K562 (cell line): ENCODE data around the gene MED13L. TPM values are rescaled to one million over a fixed set of nuclear protein-coding genes. Genes with fewer than 3 reads are reported as not detected.

Experiments used
- ATF2 ChIP-seq: sonication (generic); formaldehyde crosslinking; IDR thresholded peaks from 2 replicates; pipeline ENCODE4 v1.8.1; 2022; ENCODE audit warnings: missing genetic modification reagents
- BRD4 ChIP-seq: fragments of 200-600 bp; sonication (generic); IDR thresholded peaks from 2 replicates; pipeline ENCODE4 v1.6.1; 2017; ENCODE audit warnings: inconsistent platforms
- CHD7 ChIP-seq: fragments of 200-600 bp; sonication (generic); IDR thresholded peaks from one replicate; pipeline ENCODE4 v1.6.1; 2012; ENCODE audit warnings: mild to moderate bottlenecking, low read depth, low read length, inconsistent platforms
- CTCFL ChIP-seq: IDR thresholded peaks from 2 replicates; pipeline ENCODE4 v1.6.1; 2011; ENCODE audit warnings: borderline replicate concordance, low read depth, mild to moderate bottlenecking, moderate library complexity, low read length; ENCODE audit not compliant: insufficient read depth, poor library complexity, severe bottlenecking
- MEF2D ChIP-seq: conservative IDR thresholded peaks from 2 replicates; pipeline ENCODE4 v1.6.1; 2016; ENCODE audit warnings: low read depth, missing genetic modification characterization, missing compliant biosample characterization
- ZNF354B ChIP-seq: fragments of 250-450 bp; sonication (Bioruptor Pico); IDR thresholded peaks from 2 replicates; pipeline ENCODE4 v1.4.0; 2020
- ZNF431 ChIP-seq: sonication (generic); formaldehyde crosslinking; IDR thresholded peaks from 2 replicates; pipeline ENCODE4 v1.8.0; 2022; ENCODE audit warnings: mild to moderate bottlenecking, missing genetic modification reagents
- polyA plus RNA-seq, 8 experiments: library from polyadenylated mRNA; depleted of rRNA in 4 of 8; stranded (reverse) in 5 of 8; unstranded in 3 of 8; fragments of >200 nt; fragmentation: Nextera tagmentation in 2 of 8; fragmentation: Illumina TruSeq in 1 of 8; extraction: Ambion mirVana in 2 of 8; extraction: Trizol in 1 of 8; gene quantifications; 2 replicates each; pipeline versions ENCODE4 v1.2.1 to v1.2.3, GENCODE V29; 2011 to 2014; ENCODE audit warnings: inconsistent platforms in 1 of 8, missing spikeins in 1 of 8
- total RNA-seq, 7 experiments: library from RNA; depleted of rRNA in 6 of 7; stranded (reverse); fragments of >200 nt in 6 of 7; fragmentation: Illumina TruSeq in 2 of 7; extraction: Trizol in 2 of 7; gene quantifications; 2 replicates each; pipeline versions ENCODE4 v1.2.1 to v1.2.3, GENCODE V29; 2011 to 2021; ENCODE audit warnings: low replicate concordance in 1 of 7

Gene MED13L
- total and polyA plus RNA-seq, 9 of the 15 experiments (the other 6 are each of a cell fraction or from before 2014, with no cell fraction given) = 13.4 to 90.3 (median 36.9) TPM

- TF ChIP-seq CHD7 (no peak), ZNF354B (CRISPR knock-in tag) (no peak), ZNF431 (CRISPR knock-in tag) (no peak), CTCFL (no peak), MEF2D (tag) (no peak), BRD4 (no peak), ATF2 (CRISPR knock-in tag) (no peak)
Measured at GRCh38 chr12:116295327-116296263, 18.1 kb upstream of the MED13L start (continued).
